Neural progenitor cell (in vitro differentiated cells): ENCODE data around the gene CSRNP3. TPM values are rescaled to one million over a fixed set of nuclear protein-coding genes. Genes with fewer than 3 reads are reported as not detected.

ENCODE experiments used
- DNase-seq: peaks from one replicate; pipeline ENCODE4 v3.0.0-alpha.2; 2016; ENCODE audit warnings: low spot score
- H2AFZ ChIP-seq: fragments of 200-600 bp; sonication (generic); replicated peaks from 2 replicates; pipeline ENCODE4 v1.6.1; 2016; ENCODE audit warnings: antibody characterized with exemption
- H3F3A ChIP-seq: fragments of 200-600 bp; sonication (generic); 2 replicates; pipeline ENCODE4 v1.6.1; 2016; ENCODE audit warnings: antibody characterized with exemption, low read depth
- H3K27ac ChIP-seq: fragments of 200-600 bp; sonication (generic); 2 replicates; pipeline ENCODE4 v1.5.1; 2016; ENCODE audit warnings: mild to moderate bottlenecking
- H3K27me3 ChIP-seq: fragments of 200-600 bp; sonication (generic); 2 replicates; pipeline ENCODE4 v1.6.1; 2016; ENCODE audit warnings: mild to moderate bottlenecking, moderate library complexity
- H3K36me3 ChIP-seq: fragments of 200-600 bp; sonication (generic); 2 replicates; pipeline ENCODE4 v1.5.1; 2016
- H3K4me1 ChIP-seq: fragments of 200-600 bp; sonication (generic); 2 replicates; pipeline ENCODE4 v1.6.1; 2016; ENCODE audit warnings: mixed run types
- H3K4me2 ChIP-seq: fragments of 200-600 bp; sonication (generic); 2 replicates; pipeline ENCODE4 v1.6.1; 2016
- H3K4me3 ChIP-seq: fragments of 200-600 bp; sonication (generic); 2 replicates; pipeline ENCODE4 v1.5.1; 2016
- H3K79me2 ChIP-seq: fragments of 200-600 bp; sonication (generic); 2 replicates; pipeline ENCODE4 v1.6.1; 2016; ENCODE audit warnings: low read depth
- H3K9ac ChIP-seq: fragments of 200-600 bp; sonication (generic); 2 replicates; pipeline ENCODE4 v1.6.1; 2016
- H3K9me3 ChIP-seq: fragments of 200-600 bp; sonication (generic); 2 replicates; pipeline ENCODE4 v1.5.1; 2016; ENCODE audit warnings: low read depth
- H4K20me1 ChIP-seq: fragments of 200-600 bp; sonication (generic); 2 replicates; pipeline ENCODE4 v1.6.1; 2016; ENCODE audit warnings: low read depth
- H3K27ac Mint-ChIP-seq: 3 replicates; pipeline ENCODE4 v1.8.0; 2021; ENCODE audit warnings: mixed read lengths
- H3K27me3 Mint-ChIP-seq: 2 replicates; pipeline ENCODE4 v1.8.0; 2022; ENCODE audit warnings: low read depth, mild to moderate bottlenecking, inconsistent platforms, moderate library complexity, mixed read lengths; ENCODE audit not compliant: insufficient read depth
- H3K36me3 Mint-ChIP-seq: 3 replicates; pipeline ENCODE4 v1.8.0; 2021; ENCODE audit warnings: mixed read lengths
- H3K4me1 Mint-ChIP-seq: 3 replicates; pipeline ENCODE4 v1.8.0; 2021; ENCODE audit warnings: mixed read lengths
- H3K4me3 Mint-ChIP-seq: 3 replicates; pipeline ENCODE4 v1.8.0; 2021; ENCODE audit warnings: mild to moderate bottlenecking, moderate library complexity, mixed read lengths
- H3K9me3 Mint-ChIP-seq: 3 replicates; pipeline ENCODE4 v1.8.0; 2020; ENCODE audit warnings: mixed read lengths
- CTCF ChIP-seq: fragments of 200-600 bp; sonication (generic); IDR thresholded peaks from 2 replicates; pipeline ENCODE4 v1.5.1; 2017; ENCODE audit warnings: antibody characterized with exemption, mild to moderate bottlenecking
- EZH2 ChIP-seq: fragments of 200-600 bp; sonication (generic); IDR thresholded peaks from 2 replicates; pipeline ENCODE4 v1.6.1; 2017; ENCODE audit warnings: antibody characterized with exemption, mild to moderate bottlenecking, moderate library complexity
- EZH2phosphoT487 ChIP-seq: fragments of 200-600 bp; sonication (generic); IDR thresholded peaks from 2 replicates; pipeline ENCODE4 v1.6.1; 2017; ENCODE audit warnings: antibody characterized with exemption
- total RNA-seq: library from RNA; depleted of rRNA; stranded (reverse); fragments of >200 nt; gene quantifications from 2 replicates; pipeline ENCODE4 v1.2.3, GENCODE V29; 2015; ENCODE audit warnings: low replicate concordance

CSRNP3 gene
- total RNA-seq, 1 donor from 2014 or later, result 16.9 TPM

- Histone ChIP-seq H3K9me3 (no peaks in the 10 kb centered on the region), H3K4me3 (no peak overlapping the region), H3K4me1 (peaks cover 32% of the 10 kb centered on the region), H3F3A (peaks cover 16% of the 10 kb centered on the region), H3K9ac (no peak overlapping the region), H3K79me2 (peaks cover 14% of the 10 kb centered on the region), H2AFZ (no peak overlapping the region), H3K36me3 (no peaks in the 10 kb centered on the region), H3K27ac (no peak overlapping the region), H3K27me3 (no peaks in the 10 kb centered on the region), H3K4me2 (no peak overlapping the region), H4K20me1 (no peaks in the 10 kb centered on the region)
- DNase-seq, result no peak
- Mint-ChIP-seq H3K27me3 (no peaks in the 10 kb centered on the region), H3K4me3 (peak overlapping the region; percentile 44), H3K9me3 (no peaks in the 10 kb centered on the region), H3K36me3 (peaks cover 2% of the 10 kb centered on the region), H3K27ac (no peak overlapping the region), H3K4me1 (peaks cover 36% of the 10 kb centered on the region)
- TF ChIP-seq CTCF (no peak), EZH2 (no peak), EZH2phosphoT487 (no peak)
These were observed 102.0 kb downstream of the CSRNP3 start for GRCh38 chr2:165571477-165571876.

- no peaks in the 10 kb centered on the region for H4K20me1 ChIP-seq
- H3K9ac ChIP-seq, result no peak overlapping the region
- H3K27ac ChIP-seq, result peak overlapping the region; percentile 19
- no peaks in the 10 kb centered on the region for H3K27me3 ChIP-seq
- Mint-ChIP-seq H3K4me1 (peaks cover 36% of the 10 kb centered on the region), H3K27ac (peak overlapping the region; percentile 99), H3K27me3 (no peaks in the 10 kb centered on the region), H3K36me3 (peaks cover 2% of the 10 kb centered on the region), H3K4me3 (peak overlapping the region; percentile 90), H3K9me3 (no peaks in the 10 kb centered on the region)
- H2AFZ ChIP-seq, result no peak overlapping the region
- no peaks in the 10 kb centered on the region for H3K9me3 ChIP-seq
- H3K4me2 ChIP-seq, result no peak overlapping the region
- TF ChIP-seq EZH2, result no peak
- no peak for TF ChIP-seq CTCF
- no peak for TF ChIP-seq EZH2phosphoT487
- no peaks in the 10 kb centered on the region for H3K36me3 ChIP-seq
- DNase-seq, result peak; percentile 29
- H3K79me2 ChIP-seq, result peaks cover 14% of the 10 kb centered on the region
- no peak overlapping the region for H3K4me3 ChIP-seq
- H3F3A ChIP-seq, result peaks cover 16% of the 10 kb centered on the region
- H3K4me1 ChIP-seq, result peaks cover 32% of the 10 kb centered on the region
These were observed 102.7 kb downstream of the CSRNP3 start for GRCh38 chr2:165572151-165572550.

GRCh38 chr2:165573534-165574461, 104.3 kb downstream of the CSRNP3 start:
- no peaks in the 10 kb centered on the region for H3K9me3 Mint-ChIP-seq
- peaks cover 14% of the 10 kb centered on the region for H3K79me2 ChIP-seq
- H3K4me2 ChIP-seq, result peak overlapping the region; percentile 79
- peak; percentile 92 for DNase-seq
- H3K36me3 Mint-ChIP-seq, result peaks cover 4% of the 10 kb centered on the region
- H3K9ac ChIP-seq, result no peak overlapping the region
- H2AFZ ChIP-seq, result peak overlapping the region; percentile 51
- no peaks in the 10 kb centered on the region for H3K27me3 Mint-ChIP-seq
- H3K27ac ChIP-seq, result peak overlapping the region; percentile 5
- peaks cover 9% of the 10 kb centered on the region for H3F3A ChIP-seq
- H3K27me3 ChIP-seq, result no peaks in the 10 kb centered on the region
- no peaks in the 10 kb centered on the region for H3K9me3 ChIP-seq
- peak overlapping the region; percentile 50 for H3K4me3 ChIP-seq
- H3K4me3 Mint-ChIP-seq, result peak overlapping the region; percentile 87
- TF ChIP-seq CTCF, result no peak
- no peak for TF ChIP-seq EZH2phosphoT487
- H3K27ac Mint-ChIP-seq, result peak overlapping the region; percentile 88
- no peaks in the 10 kb centered on the region for H4K20me1 ChIP-seq
- H3K36me3 ChIP-seq, result no peaks in the 10 kb centered on the region
- H3K4me1 ChIP-seq, result peaks cover 24% of the 10 kb centered on the region
- peaks cover 29% of the 10 kb centered on the region for H3K4me1 Mint-ChIP-seq
